NCI-H1930 (cell line): ENCODE data around the gene HKDC1.
A peak's percentile ranks its signal among the peaks of the same experiment; 100 is the strongest.
"Not testable (repeated sequence)": the region's sequence is repeated elsewhere in the genome, so short reads cannot be mapped to it uniquely, and the experiment has no call there.

Experiments
- DNase-seq, 2 experiments: peaks; one replicate each; lab custom pipeline; 2025; lab: John Stamatoyannopoulos, UW

The HKDC1 gene, protein sequence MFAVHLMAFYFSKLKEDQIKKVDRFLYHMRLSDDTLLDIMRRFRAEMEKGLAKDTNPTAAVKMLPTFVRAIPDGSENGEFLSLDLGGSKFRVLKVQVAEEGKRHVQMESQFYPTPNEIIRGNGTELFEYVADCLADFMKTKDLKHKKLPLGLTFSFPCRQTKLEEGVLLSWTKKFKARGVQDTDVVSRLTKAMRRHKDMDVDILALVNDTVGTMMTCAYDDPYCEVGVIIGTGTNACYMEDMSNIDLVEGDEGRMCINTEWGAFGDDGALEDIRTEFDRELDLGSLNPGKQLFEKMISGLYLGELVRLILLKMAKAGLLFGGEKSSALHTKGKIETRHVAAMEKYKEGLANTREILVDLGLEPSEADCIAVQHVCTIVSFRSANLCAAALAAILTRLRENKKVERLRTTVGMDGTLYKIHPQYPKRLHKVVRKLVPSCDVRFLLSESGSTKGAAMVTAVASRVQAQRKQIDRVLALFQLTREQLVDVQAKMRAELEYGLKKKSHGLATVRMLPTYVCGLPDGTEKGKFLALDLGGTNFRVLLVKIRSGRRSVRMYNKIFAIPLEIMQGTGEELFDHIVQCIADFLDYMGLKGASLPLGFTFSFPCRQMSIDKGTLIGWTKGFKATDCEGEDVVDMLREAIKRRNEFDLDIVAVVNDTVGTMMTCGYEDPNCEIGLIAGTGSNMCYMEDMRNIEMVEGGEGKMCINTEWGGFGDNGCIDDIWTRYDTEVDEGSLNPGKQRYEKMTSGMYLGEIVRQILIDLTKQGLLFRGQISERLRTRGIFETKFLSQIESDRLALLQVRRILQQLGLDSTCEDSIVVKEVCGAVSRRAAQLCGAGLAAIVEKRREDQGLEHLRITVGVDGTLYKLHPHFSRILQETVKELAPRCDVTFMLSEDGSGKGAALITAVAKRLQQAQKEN

DNA sequence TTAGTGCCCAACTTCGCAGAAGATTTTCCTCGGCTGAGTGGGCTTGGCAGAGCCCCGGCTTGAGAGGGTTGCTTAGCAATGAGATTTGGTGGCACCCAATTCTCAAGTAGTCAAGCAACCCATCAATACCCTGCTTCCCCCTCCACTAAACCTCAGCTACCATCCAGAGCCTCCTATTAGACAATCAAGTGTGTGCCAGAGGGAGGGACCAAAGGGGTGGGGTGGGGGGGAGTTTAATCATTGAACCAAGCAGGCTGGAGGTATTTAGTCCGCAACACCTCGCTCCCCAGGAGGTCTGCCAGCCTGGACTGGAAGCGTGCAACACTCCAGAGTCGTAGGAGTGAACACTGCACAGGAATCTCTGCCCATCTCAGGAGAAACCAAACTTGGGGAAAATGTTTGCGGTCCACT, at the start of gene HKDC1:
Gene HKDC1 (plus strand): TSS at position 292 of the 411 bp plus-strand sequence. CDS start 104 bp downstream, at position 396.
- no peak for DNase-seq

DNA sequence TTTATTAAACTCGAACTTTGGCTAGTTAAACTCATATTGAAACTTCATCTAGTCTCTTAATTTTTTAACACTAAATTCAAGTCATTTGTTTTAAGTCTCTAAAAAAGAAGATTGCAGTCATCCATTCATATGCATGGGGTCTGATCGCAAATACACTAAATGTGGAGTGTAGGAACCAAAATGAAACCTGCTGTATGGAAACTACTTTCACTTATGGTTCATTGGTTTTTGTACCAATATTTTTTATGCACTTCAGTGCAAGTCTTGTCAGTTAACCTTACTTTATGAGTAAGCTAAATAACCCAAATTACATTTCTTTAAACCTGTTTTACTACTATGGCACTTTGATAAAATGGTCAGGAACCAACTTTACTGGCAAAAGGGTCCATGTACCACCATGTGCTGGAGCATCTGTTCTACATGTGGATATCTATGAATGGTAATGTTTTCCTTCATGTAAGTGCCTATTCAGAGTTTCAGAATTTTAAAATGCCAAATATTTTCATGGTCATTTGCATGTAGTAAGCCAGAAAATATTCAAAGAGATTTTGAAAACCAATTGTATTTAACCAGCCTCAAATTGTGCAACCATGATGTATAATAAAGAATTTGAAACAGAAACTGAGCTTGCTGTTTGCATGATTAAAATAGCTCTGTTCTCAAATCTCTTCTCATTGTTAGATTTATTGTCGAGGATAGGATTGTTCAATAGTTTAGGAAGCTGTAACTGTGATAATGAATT, 47.7 kb upstream of the HKDC1 start:
- no peak for DNase-seq

DNA sequence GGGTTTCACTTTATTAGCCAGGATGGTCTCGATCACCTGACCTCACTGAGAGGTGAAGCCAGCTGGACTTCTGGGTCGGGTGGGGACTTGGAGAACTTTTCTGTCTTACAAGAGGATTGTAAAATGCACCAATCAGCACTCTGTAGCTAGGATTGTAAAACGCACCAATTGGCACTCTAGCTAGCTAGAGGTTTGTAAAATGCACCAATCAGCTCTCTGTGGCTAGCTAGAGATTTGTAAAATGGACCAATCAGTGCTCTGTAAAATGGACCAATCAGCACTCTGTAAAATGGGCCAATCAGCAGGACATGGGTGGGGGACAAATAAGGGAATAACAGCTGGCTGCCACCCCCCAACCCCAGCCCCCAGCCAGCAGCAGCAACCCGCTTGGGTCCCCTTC, 44.8 kb upstream of the HKDC1 start:
- not testable (repeated sequence) for DNase-seq

DNA sequence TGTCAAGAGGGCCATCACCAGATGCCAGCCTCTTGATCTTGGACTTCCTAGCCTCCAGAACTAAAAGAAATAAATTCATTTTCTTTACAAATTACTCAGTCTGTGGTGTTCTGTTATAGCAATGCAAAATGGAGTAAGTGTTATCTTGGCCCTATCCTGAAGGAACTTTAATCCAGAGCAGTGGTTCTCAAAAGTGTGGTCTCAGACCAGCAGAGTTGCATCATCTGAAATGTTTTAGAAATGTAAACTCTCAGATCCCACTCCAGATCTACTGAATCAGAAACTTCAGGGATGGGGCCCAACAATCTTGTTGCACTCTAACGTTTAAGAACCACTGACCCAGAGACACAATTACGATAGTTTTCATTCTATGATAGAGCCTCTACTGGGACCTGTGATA, 43.3 kb upstream of the HKDC1 start:
- DNase-seq: no peak

DNA sequence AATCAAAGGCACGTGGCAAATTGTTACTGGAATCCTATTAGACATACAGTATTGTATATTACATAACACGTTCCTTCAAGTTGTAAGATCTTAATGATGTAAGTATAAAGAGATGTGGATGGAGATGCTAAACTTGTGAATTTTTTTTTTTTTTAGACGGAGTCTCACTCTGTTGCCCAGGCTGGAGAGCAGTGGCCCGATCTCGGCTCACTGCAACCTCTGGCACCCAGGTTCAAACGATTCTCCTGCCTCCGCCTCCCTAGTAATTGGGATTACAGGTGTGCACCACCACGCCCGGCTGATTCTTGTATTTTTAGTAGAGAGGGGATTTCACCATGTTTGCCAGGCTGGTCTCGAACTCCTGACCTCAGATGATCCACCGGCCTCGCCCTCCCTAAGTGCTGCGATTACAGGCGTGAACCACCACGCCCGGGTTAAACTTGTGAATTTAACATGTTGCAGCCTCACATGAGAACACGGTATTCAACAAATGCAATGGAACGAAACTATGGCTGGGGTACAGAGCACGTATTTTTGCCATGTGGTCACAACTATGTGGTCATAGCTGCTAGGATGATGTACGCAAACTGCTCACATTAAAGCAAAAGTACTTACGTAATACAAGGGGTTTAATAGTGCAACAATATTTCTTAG, 40.9 kb upstream of the HKDC1 start:
- no peak for DNase-seq

DNA sequence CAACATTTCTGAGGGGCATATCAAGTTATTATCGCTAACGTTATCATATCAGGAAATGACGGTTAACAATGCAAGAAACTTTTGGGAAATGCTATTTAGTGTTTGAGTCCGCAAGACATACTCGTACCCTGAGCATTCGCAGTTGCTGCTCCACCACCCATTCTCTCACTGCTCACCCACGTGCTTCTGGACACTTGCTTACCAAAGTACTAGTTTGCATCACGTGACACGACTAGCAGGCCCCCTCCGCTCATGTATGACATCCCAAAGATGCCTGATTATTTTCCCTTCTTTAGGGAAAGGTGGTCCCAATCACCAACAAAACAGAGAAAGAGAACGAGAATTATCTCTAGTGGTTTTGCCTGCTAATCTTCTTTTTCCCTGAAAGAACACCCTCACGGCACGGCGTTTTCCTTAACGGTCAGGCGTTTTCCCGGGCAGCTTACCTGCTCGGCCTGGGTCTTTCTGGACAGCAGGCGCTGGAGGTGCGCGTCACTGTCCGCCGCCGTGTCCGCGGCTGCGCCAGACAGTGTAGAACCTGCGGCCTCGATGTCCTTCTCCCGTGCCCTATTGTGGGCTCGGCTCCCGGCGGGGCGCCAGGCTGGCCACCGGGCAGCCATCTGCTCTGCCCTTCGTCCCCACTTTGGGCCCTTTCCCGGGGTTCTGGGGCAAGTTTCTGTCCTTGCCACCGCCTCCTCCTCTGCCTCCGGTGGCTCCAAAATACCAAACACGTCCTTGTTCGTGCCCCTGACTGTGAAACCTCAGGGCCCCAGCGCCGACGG, 40.2 kb upstream of the HKDC1 start, which contains the start of gene SUPV3L1:
Gene SUPV3L1 (plus strand): TSS at position 492 of the 782 bp plus-strand sequence. CDS start 58 bp downstream, at position 550.
- DNase-seq: peak; percentile 79 to 85

DNA sequence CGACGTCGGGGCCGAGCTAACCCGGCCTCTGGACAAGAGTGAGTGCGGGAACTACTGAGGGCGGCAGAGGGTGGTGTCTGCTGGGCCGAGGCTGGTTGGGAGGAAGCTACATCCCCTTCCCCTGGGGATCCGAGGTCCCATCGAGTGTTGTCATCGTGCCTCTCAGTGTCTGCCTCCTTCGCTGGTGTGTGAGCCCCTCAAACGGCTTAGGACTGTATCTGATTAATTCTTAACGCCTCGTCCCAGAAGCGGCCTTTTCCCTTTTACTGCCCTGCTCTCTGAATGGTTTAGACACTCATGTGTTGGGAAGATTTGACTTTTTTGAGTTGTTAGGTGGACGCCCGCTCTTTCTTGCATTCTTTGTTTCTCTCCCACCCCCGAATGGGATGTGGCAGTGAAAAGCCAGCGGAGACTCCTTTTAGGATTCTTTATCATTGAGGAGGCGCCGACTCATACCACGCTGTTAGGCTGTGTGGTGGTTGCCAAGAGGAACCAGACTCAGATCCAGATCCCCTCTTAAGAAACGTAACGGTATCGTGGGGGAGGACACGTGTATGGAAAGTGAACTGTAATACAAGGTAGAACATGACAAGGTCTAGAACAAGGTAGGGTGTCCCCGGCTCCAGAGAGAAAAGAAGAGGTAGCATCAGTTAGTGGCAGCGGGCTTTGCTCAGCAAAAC, 39.5 kb upstream of the HKDC1 start:
- DNase-seq: no peak

DNA sequence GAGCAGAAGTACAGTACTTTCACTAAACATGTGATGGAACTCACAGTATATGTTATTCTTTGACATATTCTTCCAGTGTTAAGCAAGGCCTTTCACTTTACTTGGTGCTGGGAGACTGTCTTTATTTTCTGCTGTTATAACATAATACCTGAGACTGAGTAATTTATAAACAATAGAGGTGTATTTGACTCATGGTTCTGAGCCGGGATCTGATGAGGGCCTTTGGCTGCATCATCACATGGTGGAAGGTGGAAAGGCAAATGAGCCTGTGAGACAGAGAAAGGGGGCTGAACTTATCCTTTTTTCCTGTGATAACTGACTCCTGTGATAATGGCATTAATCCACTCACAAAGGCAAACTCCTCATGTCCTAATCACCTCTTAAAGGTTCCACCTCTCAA, 38.7 kb upstream of the HKDC1 start:
- no peak for DNase-seq

DNA sequence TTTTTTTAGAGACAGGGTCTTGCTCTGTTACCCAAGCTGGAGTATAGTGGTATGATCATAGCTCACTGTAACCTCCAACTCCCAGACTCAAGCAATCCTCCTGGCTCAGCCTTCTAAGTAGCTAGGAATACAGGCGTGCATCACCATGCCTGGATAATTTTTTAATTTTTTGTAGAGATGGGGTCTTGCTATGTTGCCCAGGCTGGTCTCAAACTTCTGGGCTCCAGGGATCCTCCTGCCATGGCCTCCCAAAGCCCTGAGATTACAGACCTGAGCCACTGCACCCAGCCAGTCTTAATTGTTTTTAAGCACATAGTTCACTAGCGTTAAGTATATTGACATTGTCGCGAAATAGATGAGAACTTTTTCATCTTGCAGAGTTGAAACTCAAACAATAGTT, 38.1 kb upstream of the HKDC1 start:
- DNase-seq: no peak

DNA sequence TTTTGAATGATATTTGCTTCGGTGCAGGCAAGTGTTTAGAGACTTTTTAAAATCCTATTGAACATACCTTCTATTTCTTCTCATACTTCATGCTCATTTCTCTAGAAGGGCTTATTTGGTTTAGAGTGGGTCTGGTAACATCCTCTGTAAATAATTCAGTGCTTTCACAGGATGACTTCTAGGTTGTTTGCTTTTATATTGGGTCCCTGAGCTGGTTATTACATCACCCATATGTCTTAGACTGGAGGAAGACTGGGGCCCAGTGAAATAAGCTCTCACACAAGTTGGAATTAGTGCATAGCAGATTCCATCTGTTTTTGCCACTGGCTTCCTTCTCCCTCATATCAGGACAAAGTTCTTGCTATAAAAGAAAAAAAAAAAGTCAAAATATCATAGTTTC, 33.6 kb upstream of the HKDC1 start:
- no peak for DNase-seq

DNA sequence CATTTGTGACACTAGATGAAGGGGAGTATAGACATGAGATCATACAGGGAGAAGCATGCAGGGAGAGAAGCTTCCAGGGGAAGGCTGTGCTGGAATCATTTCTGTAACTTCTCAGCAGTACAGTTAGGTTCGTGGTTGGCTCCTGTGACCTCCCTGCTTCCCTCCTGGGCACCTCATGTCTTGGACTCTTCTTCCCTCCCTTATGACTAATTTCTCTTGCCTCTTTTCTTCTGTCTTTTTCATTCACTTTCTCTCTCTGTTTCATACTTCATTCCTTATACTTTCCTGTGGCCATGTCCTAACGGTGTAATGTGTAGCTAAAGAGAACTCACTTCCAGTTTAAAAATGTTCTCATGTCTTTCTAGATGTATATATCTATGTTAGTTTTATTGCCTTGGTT, 19.1 kb upstream of the HKDC1 start:
- no peak for DNase-seq

DNA sequence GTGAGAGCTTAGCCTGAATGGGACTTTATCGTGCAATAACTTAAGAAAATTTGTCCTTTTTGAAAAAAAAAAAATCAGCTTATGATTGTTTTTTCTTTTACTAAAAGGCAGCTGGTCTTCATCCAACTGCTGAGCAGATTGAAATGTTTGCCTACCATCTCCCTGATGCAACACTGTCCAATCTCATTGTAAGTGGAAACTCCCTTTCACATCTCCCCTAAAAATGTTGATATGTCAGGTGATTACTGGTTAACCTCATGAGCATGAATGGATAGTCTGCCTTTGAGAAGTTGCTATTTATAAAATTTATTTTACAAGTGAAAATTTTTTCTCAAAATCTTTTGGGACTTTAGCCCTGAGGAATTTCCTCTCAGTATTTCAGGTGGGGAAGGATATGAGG, 17.8 kb upstream of the HKDC1 start:
- no peak for DNase-seq

DNA sequence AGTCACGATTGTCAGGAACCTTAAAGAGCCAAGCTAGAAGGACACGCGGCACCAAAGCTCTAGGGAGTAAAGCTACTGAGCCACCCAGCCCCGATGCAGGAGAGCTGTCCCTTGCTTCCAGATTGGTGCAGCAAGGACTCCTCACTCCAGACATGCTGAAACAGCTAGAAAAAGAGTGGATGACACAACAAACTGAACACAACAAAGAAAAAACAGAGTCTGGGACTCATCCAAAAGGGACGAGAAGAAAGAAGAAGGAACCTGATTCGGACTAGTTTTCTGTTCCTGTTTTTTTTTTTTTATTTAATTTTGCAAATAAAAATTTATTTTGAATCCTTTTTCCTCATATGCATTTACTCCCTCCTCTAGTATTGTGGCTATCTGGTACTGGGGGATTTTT, 11.4 kb upstream of the HKDC1 start:
- no peak for DNase-seq

DNA sequence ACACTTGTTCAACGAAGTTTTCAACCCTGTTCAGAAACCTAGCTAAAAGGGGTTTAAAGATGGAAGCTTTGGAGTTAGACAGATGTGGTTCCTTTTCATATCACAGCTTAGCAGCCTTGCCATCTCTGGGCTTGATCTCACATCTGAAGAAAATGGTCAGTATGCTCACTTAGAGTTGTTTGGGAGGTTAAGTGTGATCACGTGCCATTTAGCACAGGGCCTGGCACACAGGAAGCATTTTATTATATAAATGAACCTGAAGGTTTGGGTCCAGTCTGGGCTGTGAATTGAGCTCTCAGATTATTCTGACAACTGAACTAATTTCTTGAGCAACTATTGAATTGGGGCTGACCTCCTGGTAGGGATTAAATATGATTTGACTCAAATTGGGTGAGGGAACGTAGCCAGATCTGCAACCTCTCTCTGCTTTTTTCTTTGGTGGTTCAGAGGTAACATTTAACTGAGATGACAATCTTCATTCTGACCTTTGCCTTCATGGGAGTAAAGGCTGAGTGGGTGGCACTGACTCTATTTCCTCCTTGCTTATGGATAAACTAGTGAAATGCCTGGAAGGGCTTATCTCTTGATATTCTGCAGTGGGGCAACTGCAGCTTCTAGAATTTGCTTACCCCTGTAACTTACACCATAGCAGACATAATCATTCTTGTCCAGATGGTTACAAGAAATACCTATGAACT, 10.2 kb upstream of the HKDC1 start:
- no peak for DNase-seq

DNA sequence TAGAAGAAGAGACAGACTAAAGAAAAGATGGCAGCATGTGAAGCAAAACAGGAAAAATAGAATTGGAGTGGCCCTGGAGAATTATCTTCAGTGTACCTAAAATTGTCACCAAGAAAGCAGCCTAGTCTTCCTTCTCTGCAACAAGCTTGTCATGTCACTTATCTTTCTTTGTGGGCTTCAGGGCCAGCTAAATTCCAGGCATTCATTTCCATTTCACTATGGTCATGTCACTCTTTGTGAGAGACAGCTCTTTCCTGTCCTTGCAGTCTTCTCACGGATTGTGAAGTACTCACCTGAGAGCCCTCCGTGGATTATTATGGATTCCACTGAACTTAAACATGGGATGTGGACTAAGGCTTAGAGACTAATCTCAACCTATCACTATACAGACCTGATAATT, 9.0 kb upstream of the HKDC1 start:
- no peak for DNase-seq

DNA sequence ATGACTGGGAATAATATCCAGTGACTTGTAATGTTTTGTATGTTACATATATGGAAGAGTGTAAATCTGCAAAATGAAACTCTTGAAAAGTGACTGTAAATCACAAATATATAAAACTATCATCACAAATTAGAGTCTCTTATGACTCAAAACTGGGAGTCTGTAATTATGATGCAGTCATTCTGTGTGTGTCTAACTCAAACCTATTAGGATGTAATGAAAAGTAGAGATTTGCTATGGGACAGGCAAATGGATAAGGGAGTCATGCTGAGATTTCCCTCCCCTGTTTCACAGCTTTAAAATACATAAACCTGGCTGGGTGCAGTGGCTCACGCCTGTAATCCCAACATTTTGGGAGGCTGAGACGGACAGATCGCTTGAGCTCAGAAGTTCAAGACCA, 8.6 kb upstream of the HKDC1 start:
- no peak for DNase-seq

DNA sequence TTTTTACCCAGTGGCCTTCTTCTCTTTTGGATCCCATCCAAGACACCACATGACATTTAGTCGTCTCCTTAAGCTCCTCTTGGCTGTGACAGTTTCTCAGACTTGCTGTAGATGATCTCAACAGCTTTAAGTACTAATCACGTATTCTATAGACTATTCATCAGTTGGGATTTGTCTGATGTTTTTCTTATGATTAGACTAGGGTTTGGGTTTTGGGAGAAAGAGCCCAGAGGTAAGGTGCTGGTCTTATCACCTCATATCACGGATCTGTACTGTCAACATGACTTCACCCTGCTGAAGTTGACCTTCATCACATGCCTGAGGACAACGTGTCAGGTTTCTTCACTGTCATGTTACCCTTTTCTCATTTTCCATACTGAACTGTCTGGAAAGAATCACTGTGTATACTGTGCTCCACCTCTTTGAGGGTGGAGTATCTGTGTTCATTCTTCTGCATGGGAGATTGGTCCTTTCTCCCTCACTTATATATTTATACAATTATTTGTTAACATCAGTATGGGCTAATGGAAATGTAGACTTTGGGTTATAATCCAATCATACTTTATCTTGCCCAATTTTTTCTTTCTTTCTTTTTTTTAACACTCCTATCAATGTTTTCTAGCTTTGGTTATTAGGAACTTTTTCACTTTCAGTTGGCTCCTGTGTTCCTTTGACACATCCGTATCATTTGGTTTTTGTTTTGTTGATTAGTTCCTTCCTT, 6.4 kb upstream of the HKDC1 start:
- DNase-seq: no peak

DNA sequence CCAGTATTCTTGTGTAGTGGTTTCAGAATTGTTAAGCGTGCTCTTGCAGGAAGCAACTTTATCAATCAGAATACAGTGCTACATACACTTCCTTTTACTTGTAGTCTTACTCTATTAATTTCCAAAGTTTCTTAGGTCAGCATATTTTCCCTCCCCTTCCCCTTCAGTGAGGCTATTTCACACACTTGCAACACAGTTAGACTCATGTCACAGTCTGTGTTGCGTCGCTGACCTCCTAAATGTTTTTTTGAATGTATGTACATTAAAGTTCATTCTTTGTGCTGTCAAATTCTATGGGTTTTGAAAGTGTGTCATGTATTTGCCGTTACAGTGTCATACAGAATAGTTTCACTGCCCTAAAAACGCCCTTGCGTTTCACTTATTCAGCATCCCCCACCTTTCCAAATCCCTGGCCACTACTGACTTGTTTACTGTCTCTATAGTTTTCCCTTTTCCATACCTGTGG, 5.4 kb upstream of the HKDC1 start:
- no peak for DNase-seq
